B cell (primary cell): ENCODE data around the gene SIM1. TPM values are rescaled to one million over a fixed set of nuclear protein-coding genes. Genes with fewer than 3 reads are reported as not detected.

Source experiments
- ATAC-seq: fragments of 200-7000 bp; cut with Tn5 transposase; one replicate; pipeline ENCODE4 v1.10.0; 2021; ENCODE audit warnings: low read depth, mild to moderate bottlenecking, moderate number of reproducible peaks, moderate library complexity
- CTCF ChIA-PET: fragments of 350-600 bp; sonication (Branson Sonifier 250); formaldehyde crosslinking; loops from one replicate; lab custom pipeline; 2021; ENCODE audit warnings: antibody characterized with exemption, inconsistent platforms; lab: Charles Lee
- POLR2A ChIA-PET: fragments of 350-600 bp; sonication (Branson Sonifier 250); formaldehyde crosslinking; loops from one replicate; lab custom pipeline; 2021; ENCODE audit warnings: antibody characterized with exemption; lab: Charles Lee
- DNase-seq: peaks from one replicate; pipeline ENCODE4 v3.0.0; 2013
- H2AFZ ChIP-seq: 2 replicates; pipeline ENCODE4 v1.6.1; 2012; ENCODE audit warnings: mild to moderate bottlenecking, low read depth, low read length; ENCODE audit not compliant: insufficient read depth, poor library complexity, severe bottlenecking
- H3K27ac ChIP-seq, 2 donors: 1 replicate in 1 of 2; 2 replicates in 1 of 2; pipeline ENCODE4 v1.5.1; 2012 to 2013; ENCODE audit warnings: low read length in 2 of 2, mild to moderate bottlenecking in 2 of 2, moderate library complexity in 1 of 2
- H3K27me3 ChIP-seq, 4 experiments: fragments of 200-600 bp in 1 of 4; sonication (generic) in 1 of 4; replicated peaks in 1 of 4; 1 replicate in 2 of 4; 2 replicates in 2 of 4; pipeline versions ENCODE4 v1.6.1 to v1.7.0; 2013 to 2016; ENCODE audit warnings: low read length in 3 of 4, mild to moderate bottlenecking in 2 of 4, mixed read lengths in 1 of 4, moderate library complexity in 1 of 4; ENCODE audit not compliant: insufficient read depth in 4 of 4, control insufficient read depth in 3 of 4; ENCODE audit errors: control extremely low read depth in 1 of 4
- H3K36me3 ChIP-seq, 2 experiments: replicated peaks in 1 of 2; 1 replicate in 1 of 2; 2 replicates in 1 of 2; pipeline versions ENCODE4 v1.6.1 to v1.7.1; 2013; ENCODE audit warnings: low read length in 1 of 2; ENCODE audit not compliant: insufficient read depth in 2 of 2, control insufficient read depth in 1 of 2; ENCODE audit errors: control extremely low read depth in 1 of 2, extremely low read depth in 1 of 2
- H3K4me1 ChIP-seq, 2 donors: fragments of 200-600 bp in 1 of 2; sonication (generic) in 1 of 2; 1 replicate in 1 of 2; 2 replicates in 1 of 2; pipeline versions ENCODE4 v1.5.1 to v1.6.1; 2013 to 2017; ENCODE audit warnings: low read length in 2 of 2; ENCODE audit not compliant: control insufficient read depth in 2 of 2, insufficient read depth in 2 of 2
- H3K4me2 ChIP-seq: replicated peaks from 2 replicates; pipeline ENCODE3; 2012; ENCODE audit warnings: mild to moderate bottlenecking, low read depth, low read length; ENCODE audit not compliant: poor library complexity, severe bottlenecking
- H3K4me3 ChIP-seq, 5 experiments: fragments of 200-600 bp in 1 of 5; sonication (generic) in 1 of 5; 1 replicate in 3 of 5; 2 replicates in 2 of 5; pipeline versions ENCODE4 v1.5.1 to v1.7.0; 2011 to 2016; ENCODE audit warnings: low read length in 4 of 5, mild to moderate bottlenecking in 4 of 5, low read depth in 2 of 5, control low read depth in 1 of 5, moderate library complexity in 1 of 5; ENCODE audit not compliant: insufficient read depth in 1 of 5; ENCODE audit errors: control extremely low read depth in 1 of 5, extremely low read depth in 1 of 5
- H3K79me2 ChIP-seq: fragments of 200-600 bp; sonication (generic); one replicate; pipeline ENCODE4 v1.6.0; 2016; ENCODE audit warnings: low read length; ENCODE audit not compliant: control insufficient read depth, insufficient read depth
- H3K9ac ChIP-seq: fragments of 200-600 bp; sonication (generic); 2 replicates; pipeline ENCODE4 v1.6.1; 2017; ENCODE audit warnings: mild to moderate bottlenecking, low read length, moderate library complexity
- H3K9me3 ChIP-seq, 3 donors: one replicate each; pipeline versions ENCODE4 v1.6.1 to v1.7.1; 2013; ENCODE audit warnings: low read length in 2 of 3; ENCODE audit not compliant: control insufficient read depth in 2 of 3, insufficient read depth in 1 of 3; ENCODE audit errors: control extremely low read depth in 1 of 3
- H4K20me1 ChIP-seq: 2 replicates; pipeline ENCODE4 v1.6.0; 2012; ENCODE audit warnings: mild to moderate bottlenecking, low read length; ENCODE audit not compliant: insufficient read depth, control insufficient read depth, poor library complexity, severe bottlenecking
- H3K27ac Mint-ChIP-seq: one replicate; pipeline ENCODE4 v1.8.0; 2021; ENCODE audit warnings: mixed read lengths
- H3K27me3 Mint-ChIP-seq: one replicate; pipeline ENCODE4 v1.8.0; 2021; ENCODE audit warnings: mixed read lengths
- H3K4me1 Mint-ChIP-seq: one replicate; pipeline ENCODE4 v1.8.0; 2021; ENCODE audit warnings: mixed read lengths
- H3K4me3 Mint-ChIP-seq: one replicate; pipeline ENCODE4 v1.8.0; 2021; ENCODE audit warnings: mixed read lengths
- H3K9me3 Mint-ChIP-seq: one replicate; pipeline ENCODE4 v1.8.0; 2022; ENCODE audit warnings: mixed read lengths; ENCODE audit not compliant: insufficient read depth
- CTCF ChIP-seq: fragments of 200-600 bp; IDR thresholded peaks from one replicate; pipeline ENCODE4 v1.8.0; 2022; ENCODE audit warnings: antibody characterized with exemption, mild to moderate bottlenecking
- EZH2 ChIP-seq: IDR thresholded peaks from 2 replicates; pipeline ENCODE4 v1.6.1; 2012; ENCODE audit warnings: borderline replicate concordance, low read depth, mild to moderate bottlenecking, moderate library complexity, low read length; ENCODE audit not compliant: insufficient read depth, poor library complexity, severe bottlenecking
- WGBS: methylation state at CpG from one replicate; pipeline ENCODE4 v1.1.5; 2013; ENCODE audit warnings: missing lambda C conversion rate; ENCODE audit not compliant: insufficient coverage; 5-methylcytosine and 5-hydroxymethylcytosine counted together
- intact Hi-C: fragments of 100-400 bp; cut with micrococcal nuclease; formaldehyde crosslinking; loops from one replicate; pipeline ENCODE4 v1.10.0; 2022
- polyA plus RNA-seq: library from polyadenylated mRNA; depleted of rRNA; stranded (reverse); fragments of >200 nt; gene quantifications from 2 replicates; pipeline ENCODE4 v1.2.3, GENCODE V29; 2012
- total RNA-seq, 2 donors: library from RNA; stranded (reverse); fragments of 120-200 nt in 1 of 2; gene quantifications; 1 replicate in 1 of 2; 2 replicates in 1 of 2; pipeline versions ENCODE4 v1.2.3 to v1.2.4, GENCODE V29; 2013 to 2022

Gene SIM1
- total and polyA plus RNA-seq, 2 donors (not counting 1 experiment from before 2014, with no cell fraction given) = not detected

- WGBS = 59% methylated on average over 3 of the region's 10 CpGs
- H3K36me3 ChIP-seq = no peaks in the 10 kb centered on the region
- H3K79me2 ChIP-seq = no peaks in the 10 kb centered on the region
- no peak overlapping the region for H3K27ac ChIP-seq
- no peaks in the 10 kb centered on the region for H4K20me1 ChIP-seq
- H3K4me1 Mint-ChIP-seq = no peaks in the 10 kb centered on the region
- no peaks in the 10 kb centered on the region for H3K9me3 ChIP-seq
- TF ChIP-seq EZH2 (no peak), CTCF (no peak)
- ATAC-seq (no peak), DNase-seq (no peak)
- H3K9me3 Mint-ChIP-seq = no peaks in the 10 kb centered on the region
- H3K4me1 ChIP-seq = no peaks in the 10 kb centered on the region
- ChIA-PET POLR2A (no interaction called here), CTCF (no interaction called here)
- no peak overlapping the region for H3K27ac Mint-ChIP-seq
- no peak overlapping the region for H3K9ac ChIP-seq
- peaks cover 0 to 18% (median 10%) of the 10 kb centered on the region in 4 experiments for H3K27me3 ChIP-seq
- no peak overlapping the region for H3K4me2 ChIP-seq
- intact Hi-C loops = no loop called here
- H3K4me3 Mint-ChIP-seq = no peak overlapping the region
- peaks cover 45% of the 10 kb centered on the region for H3K27me3 Mint-ChIP-seq
- H3K4me3 ChIP-seq = no peak overlapping the region
- H2AFZ ChIP-seq = no peak overlapping the region
These were observed 11.0 kb upstream of the SIM1 start for GRCh38 chr6:100475554-100476320.

GRCh38 chr6:100473182-100473581 lies 8.5 kb upstream of the SIM1 start:
- H3K79me2 ChIP-seq = no peaks in the 10 kb centered on the region
- WGBS = 50% methylated on average over 1 of the region's 1 CpG
- no peak for TF ChIP-seq CTCF
- no peak for TF ChIP-seq EZH2
- H3K27ac ChIP-seq = no peak overlapping the region
- Mint-ChIP-seq H3K4me3 (no peak overlapping the region), H3K27me3 (peaks cover 63% of the 10 kb centered on the region), H3K9me3 (no peaks in the 10 kb centered on the region), H3K4me1 (no peaks in the 10 kb centered on the region), H3K27ac (no peak overlapping the region)
- peaks cover 0 to 5% of the 10 kb centered on the region in 2 donors for H3K4me1 ChIP-seq
- CTCF ChIA-PET = no interaction called here
- no peaks in the 10 kb centered on the region for H4K20me1 ChIP-seq
- H2AFZ ChIP-seq = no peak overlapping the region
- peaks cover 0 to 33% (median 30%) of the 10 kb centered on the region in 4 experiments for H3K27me3 ChIP-seq
- DNase-seq = no peak
- no peak for ATAC-seq
- intact Hi-C loops = no loop called here
- H3K4me2 ChIP-seq = no peak overlapping the region
- H3K36me3 ChIP-seq = no peaks in the 10 kb centered on the region
- H3K4me3 ChIP-seq = no peak overlapping the region
- peaks cover 0 to 9% (median 0%) of the 10 kb centered on the region in 3 donors for H3K9me3 ChIP-seq
- POLR2A ChIA-PET = no interaction called here
- no peak overlapping the region for H3K9ac ChIP-seq
